Naive thymus-derived CD8-positive, alpha-beta T cell (primary cell): ENCODE measurements around the gene PISD. TPM values are rescaled to one million over a fixed set of nuclear protein-coding genes. Genes with fewer than 3 reads are reported as not detected.
"Not testable (repeated sequence)": the region's sequence is repeated elsewhere in the genome, so short reads cannot be mapped to it uniquely, and the experiment has no call there.

ENCODE experiments used
- ATAC-seq, 2 donors: fragments of 150-1000 bp; cut with Tn5 transposase in 1 of 2; sonication (Bioruptor Pico), chemical (Tn5 transposase) in 1 of 2; 1 replicate in 1 of 2; 2 replicates in 1 of 2; pipeline ENCODE4 v1.10.0; 2021; ENCODE audit warnings: mild to moderate bottlenecking in 2 of 2, moderate library complexity in 2 of 2
- POLR2A ChIA-PET: fragments of 350-600 bp; sonication (Branson Sonifier 250); formaldehyde crosslinking; loops from one replicate; lab custom pipeline; 2021; ENCODE audit warnings: antibody characterized with exemption; lab: Charles Lee
- DNase-seq, 10 donors: peaks; one replicate each; pipeline versions ENCODE4 v3.0.0 to v3.0.0-alpha.2; 2020 to 2022
- H3K27ac Mint-ChIP-seq, 10 donors: one replicate each; pipeline ENCODE4 v1.8.0; 2020 to 2022; ENCODE audit warnings: mild to moderate bottlenecking in 10 of 10, mixed read lengths in 10 of 10, moderate library complexity in 4 of 10, inconsistent platforms in 1 of 10
- H3K27me3 Mint-ChIP-seq, 5 donors: one replicate each; pipeline ENCODE4 v1.8.0; 2021 to 2022; ENCODE audit warnings: mixed read lengths in 5 of 5
- H3K36me3 Mint-ChIP-seq, 3 donors: one replicate each; pipeline ENCODE4 v1.8.0; 2020 to 2022; ENCODE audit warnings: mixed read lengths in 3 of 3, mild to moderate bottlenecking in 2 of 3, inconsistent platforms in 1 of 3
- H3K4me1 Mint-ChIP-seq, 4 donors: one replicate each; pipeline ENCODE4 v1.8.0; 2021 to 2022; ENCODE audit warnings: mixed read lengths in 4 of 4
- H3K4me3 Mint-ChIP-seq, 10 donors: one replicate each; pipeline ENCODE4 v1.8.0; 2020 to 2022; ENCODE audit warnings: mild to moderate bottlenecking in 10 of 10, mixed read lengths in 10 of 10, moderate library complexity in 6 of 10, inconsistent platforms in 1 of 10
- H3K9me3 Mint-ChIP-seq, 9 donors: one replicate each; pipeline ENCODE4 v1.8.0; 2020 to 2022; ENCODE audit warnings: mixed read lengths in 9 of 9, mild to moderate bottlenecking in 3 of 9, inconsistent platforms in 1 of 9, moderate library complexity in 1 of 9
- polyA plus RNA-seq, 3 donors: library from polyadenylated mRNA; unstranded; fragments of 300-500 nt; fragmentation: Illumina TruSeq; gene quantifications; one replicate each; pipeline ENCODE4 v1.2.3, GENCODE V29; 2021
- total RNA-seq, 8 experiments: library from RNA in 2 of 8; stranded (reverse) in 2 of 8; gene quantifications; one replicate each; pipeline ENCODE4 v1.2.3 and lab custom pipeline; 2021 to 2026

Gene PISD
- total and polyA plus RNA-seq, 5 experiments from 2014 or later = 12.7 to 36.6 (median 21.0) TPM

- no peaks in the 10 kb centered on the region for H3K9me3 Mint-ChIP-seq
- H3K27ac Mint-ChIP-seq = peak overlapping the region in 1 of 10 donors; percentile 58
- DNase-seq (no peak), ATAC-seq (no peak)
- peaks cover 0 to 5% (median 2%) of the 10 kb centered on the region in 4 donors for H3K4me1 Mint-ChIP-seq
- H3K27me3 Mint-ChIP-seq = no peaks in the 10 kb centered on the region
- H3K36me3 Mint-ChIP-seq = peaks cover 0 to 72% (median 0%) of the 10 kb centered on the region in 3 donors
- no peak overlapping the region for H3K4me3 Mint-ChIP-seq
- POLR2A ChIA-PET = no interaction called here
Measured at GRCh38 chr22:31603081-31603525, 58.9 kb downstream of the PISD start.

DNA sequence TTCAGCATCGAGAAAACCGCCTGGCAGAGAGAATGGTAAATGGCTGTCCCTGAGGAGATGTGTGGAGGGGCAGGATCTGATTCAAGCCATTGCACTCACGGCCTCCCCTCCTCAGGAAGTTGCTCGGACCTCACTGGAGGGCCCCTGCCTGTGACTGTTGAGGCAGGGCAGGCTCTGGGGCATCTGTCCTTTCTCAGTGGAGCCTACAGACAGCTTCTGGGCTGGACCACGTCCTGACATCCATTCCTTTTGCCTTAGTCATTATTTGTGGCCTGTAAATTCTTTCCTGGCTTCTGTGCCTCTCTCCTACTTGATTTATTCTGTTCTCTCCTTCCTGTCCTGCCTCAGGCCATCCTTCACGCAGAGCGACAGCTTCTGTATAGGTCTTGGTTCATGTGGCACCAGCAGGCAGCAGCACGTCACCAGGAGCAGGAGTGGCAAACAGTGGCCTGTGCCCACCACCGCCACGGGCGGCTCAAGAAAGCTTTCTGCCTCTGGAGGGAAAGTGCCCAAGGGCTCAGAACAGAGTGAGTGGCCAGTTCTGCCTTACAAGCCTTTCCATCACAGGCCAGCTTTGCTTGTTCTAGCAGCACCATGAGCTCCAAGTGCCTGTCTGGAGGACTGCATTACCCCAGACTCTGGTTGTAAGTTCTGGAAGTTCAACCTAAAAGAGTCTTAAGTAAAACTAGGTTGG lies 59.6 kb downstream of the PISD start:
- POLR2A ChIA-PET = no interaction called here
- Mint-ChIP-seq H3K27ac (peak overlapping the region in 2 of 10 donors; percentile 17 to 33), H3K4me1 (peaks cover 0 to 5% (median 2%) of the 10 kb centered on the region in 4 donors), H3K36me3 (peaks cover 0 to 67% (median 1%) of the 10 kb centered on the region in 3 donors), H3K4me3 (no peak overlapping the region), H3K27me3 (no peaks in the 10 kb centered on the region), H3K9me3 (no peaks in the 10 kb centered on the region)
- DNase-seq (no peak), ATAC-seq (no peak)

GRCh38 chr22:31595271-31595670 lies 66.7 kb downstream of the PISD start:
- POLR2A ChIA-PET = no interaction called here
- Mint-ChIP-seq H3K4me3 (no peak overlapping the region), H3K27ac (peak overlapping the region in 3 of 10 donors; percentile 2 to 27 (median 16)), H3K36me3 (peaks cover 0 to 39% (median 4%) of the 10 kb centered on the region in 3 donors), H3K27me3 (no peaks in the 10 kb centered on the region), H3K9me3 (no peaks in the 10 kb centered on the region), H3K4me1 (peaks cover 0 to 6% (median 0%) of the 10 kb centered on the region in 4 donors)
- ATAC-seq (no peak), DNase-seq (no peak)

- peaks cover 0 to 62% (median 27%) of the 10 kb centered on the region in 3 donors for H3K36me3 Mint-ChIP-seq
- DNase-seq, H3K4me1 Mint-ChIP-seq, H3K27ac Mint-ChIP-seq, POLR2A ChIA-PET, ATAC-seq, H3K27me3 Mint-ChIP-seq, H3K4me3 Mint-ChIP-seq, H3K9me3 Mint-ChIP-seq: not testable (repeated sequence)
Measured at GRCh38 chr22:31590161-31590560, 71.9 kb downstream of the PISD start.

DNA sequence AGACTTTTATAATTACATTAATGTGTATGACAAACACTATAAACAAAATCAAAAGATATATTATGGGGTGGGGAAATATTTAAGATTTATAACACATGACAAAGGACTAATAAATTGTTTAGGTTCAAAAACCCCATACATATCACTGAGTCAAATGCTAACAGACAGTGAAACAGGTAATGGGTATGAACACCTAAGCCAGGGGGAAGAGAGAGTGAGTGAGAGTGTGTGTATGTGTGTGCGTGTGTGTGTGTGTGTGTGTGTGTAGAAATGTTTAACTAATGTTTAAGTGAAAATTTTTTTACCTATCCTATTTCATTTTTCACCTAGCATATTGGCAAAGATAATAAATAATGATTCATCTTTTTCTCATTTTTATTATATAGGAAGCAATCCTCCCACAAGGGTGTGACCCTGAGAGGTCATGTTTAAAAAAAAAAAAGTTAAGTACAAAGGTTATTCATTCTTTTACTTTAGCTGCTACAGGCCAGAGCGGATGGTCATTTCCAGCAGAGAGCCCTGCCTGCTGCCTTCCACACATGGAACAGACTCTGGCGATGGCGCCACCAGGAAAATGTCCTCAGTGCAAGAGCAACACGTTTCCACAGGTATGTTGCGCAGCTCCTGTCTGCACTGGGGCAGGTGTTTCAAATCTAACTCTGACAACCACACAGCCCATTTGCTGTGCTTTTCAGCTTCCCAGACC lies 72.9 kb downstream of the PISD start:
- Mint-ChIP-seq H3K36me3 (peaks cover 0 to 67% (median 30%) of the 10 kb centered on the region in 3 donors), H3K4me3 (no peak overlapping the region), H3K27me3 (no peaks in the 10 kb centered on the region), H3K9me3 (no peaks in the 10 kb centered on the region), H3K27ac (peak overlapping the region in 3 of 10 donors; percentile 4 to 57 (median 41)), H3K4me1 (peaks cover 3 to 14% (median 8%) of the 10 kb centered on the region in 4 donors)
- DNase-seq (no peak), ATAC-seq (no peak)
- POLR2A ChIA-PET = no interaction called here

GRCh38 chr22:31586137-31586920 lies 75.7 kb downstream of the PISD start:
- Mint-ChIP-seq H3K27ac (peak overlapping the region in 9 of 10 donors; percentile 5 to 86 (median 38)), H3K4me3 (no peak overlapping the region), H3K9me3 (no peaks in the 10 kb centered on the region), H3K4me1 (peaks cover 3 to 21% (median 8%) of the 10 kb centered on the region in 4 donors), H3K27me3 (no peaks in the 10 kb centered on the region), H3K36me3 (peaks cover 0 to 83% (median 30%) of the 10 kb centered on the region in 3 donors)
- POLR2A ChIA-PET = interaction anchor here (0.6 to 1.4 kb wide), 2 partner anchors 44 to 374 kb away, joined by 3 read pairs; no protein-coding TSS in a partner anchor
- no peak for ATAC-seq
- no peak for DNase-seq

GRCh38 chr22:31585161-31585859 lies 76.7 kb downstream of the PISD start:
- ATAC-seq (no peak), DNase-seq (no peak)
- POLR2A ChIA-PET = interaction anchor here (1.4 kb wide), 1 partner anchor 45 kb away, joined by 3 read pairs; no protein-coding TSS in a partner anchor
- peaks cover 0 to 87% (median 33%) of the 10 kb centered on the region in 3 donors for H3K36me3 Mint-ChIP-seq
- peak overlapping the region in 1 of 10 donors; percentile 42 for H3K4me3 Mint-ChIP-seq
- H3K27me3 Mint-ChIP-seq = no peaks in the 10 kb centered on the region
- H3K27ac Mint-ChIP-seq = peak overlapping the region in 7 of 10 donors; percentile 25 to 87 (median 75)
- H3K4me1 Mint-ChIP-seq = peaks cover 3 to 21% (median 8%) of the 10 kb centered on the region in 4 donors
- no peaks in the 10 kb centered on the region for H3K9me3 Mint-ChIP-seq

- DNase-seq (no peak), ATAC-seq (no peak)
- H3K4me3 Mint-ChIP-seq = peak overlapping the region in 1 of 10 donors; percentile 42
- POLR2A ChIA-PET = interaction anchor here (1.4 kb wide), 1 partner anchor 46 kb away, joined by 3 read pairs; no protein-coding TSS in a partner anchor
- peak overlapping the region in 4 of 10 donors; percentile 21 to 77 (median 60) for H3K27ac Mint-ChIP-seq
- H3K9me3 Mint-ChIP-seq = no peaks in the 10 kb centered on the region
- H3K4me1 Mint-ChIP-seq = peaks cover 3 to 21% (median 9%) of the 10 kb centered on the region in 4 donors
- peaks cover 0 to 93% (median 33%) of the 10 kb centered on the region in 3 donors for H3K36me3 Mint-ChIP-seq
- H3K27me3 Mint-ChIP-seq = no peaks in the 10 kb centered on the region
Measured at GRCh38 chr22:31584804-31585160, 77.2 kb downstream of the PISD start.

GRCh38 chr22:31583861-31584485 lies 78.0 kb downstream of the PISD start:
- H3K4me3 Mint-ChIP-seq = no peak overlapping the region
- DNase-seq = no peak
- peaks cover 0 to 94% (median 28%) of the 10 kb centered on the region in 3 donors for H3K36me3 Mint-ChIP-seq
- H3K27me3 Mint-ChIP-seq = no peaks in the 10 kb centered on the region
- no peak for ATAC-seq
- H3K27ac Mint-ChIP-seq = peak overlapping the region in 8 of 10 donors; percentile 7 to 75 (median 32)
- H3K9me3 Mint-ChIP-seq = no peaks in the 10 kb centered on the region
- POLR2A ChIA-PET = no interaction called here
- H3K4me1 Mint-ChIP-seq = peaks cover 3 to 21% (median 9%) of the 10 kb centered on the region in 4 donors

DNA sequence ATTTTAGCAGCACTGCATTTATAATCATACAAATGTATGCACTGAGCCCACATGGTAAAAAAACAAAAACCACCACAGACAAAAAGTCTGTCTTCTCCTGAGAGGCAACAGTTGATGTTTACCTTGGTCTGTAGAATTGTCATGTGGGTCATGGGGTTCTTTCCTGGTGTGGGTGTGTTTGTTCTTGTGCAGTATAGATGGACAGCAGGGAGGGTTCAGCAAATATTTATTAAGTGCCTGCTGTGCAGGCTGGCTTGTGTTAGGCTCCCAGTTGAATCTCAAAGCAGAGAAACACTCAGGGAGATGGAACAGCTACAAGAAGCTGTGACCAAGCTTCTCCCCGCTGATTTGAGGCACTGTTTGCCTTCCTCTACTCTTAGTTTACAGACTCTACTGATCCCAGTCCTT lies 82.2 kb downstream of the PISD start:
- Mint-ChIP-seq H3K27ac (peak overlapping the region in 3 of 10 donors; percentile 29 to 60 (median 30)), H3K4me1 (peaks cover 0 to 9% (median 5%) of the 10 kb centered on the region in 4 donors), H3K36me3 (peaks cover 0 to 92% (median 19%) of the 10 kb centered on the region in 3 donors), H3K9me3 (no peaks in the 10 kb centered on the region), H3K27me3 (no peaks in the 10 kb centered on the region), H3K4me3 (no peak overlapping the region)
- ATAC-seq = no peak
- DNase-seq = no peak
- POLR2A ChIA-PET = no interaction called here

DNA sequence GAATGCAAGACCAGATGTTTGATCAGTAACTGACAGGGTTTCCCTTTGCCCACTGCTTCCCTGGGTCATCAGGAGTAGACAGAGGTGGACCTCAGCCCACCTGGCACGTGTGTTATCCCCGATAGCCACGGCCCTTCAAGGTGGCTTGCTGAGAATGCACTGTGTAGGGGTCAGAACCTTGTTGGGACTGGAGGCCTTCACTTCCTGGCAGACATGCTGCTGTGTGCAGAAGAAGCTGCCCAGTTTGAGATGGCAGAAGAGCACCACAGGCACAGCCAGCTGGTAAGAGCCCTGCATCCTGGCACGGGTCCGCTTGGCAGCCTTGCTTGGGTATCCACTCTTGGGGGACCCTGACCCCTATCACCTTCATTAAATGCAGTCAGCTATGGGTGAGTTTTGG lies 83.8 kb downstream of the PISD start:
- peaks cover 0 to 7% (median 2%) of the 10 kb centered on the region in 4 donors for H3K4me1 Mint-ChIP-seq
- ATAC-seq (no peak), DNase-seq (no peak)
- peaks cover 0 to 92% (median 21%) of the 10 kb centered on the region in 3 donors for H3K36me3 Mint-ChIP-seq
- no peak overlapping the region for H3K4me3 Mint-ChIP-seq
- no peaks in the 10 kb centered on the region for H3K9me3 Mint-ChIP-seq
- H3K27me3 Mint-ChIP-seq = no peaks in the 10 kb centered on the region
- POLR2A ChIA-PET = no interaction called here
- peak overlapping the region in 2 of 10 donors; percentile 31 to 69 for H3K27ac Mint-ChIP-seq
